ENCODE data around the gene COG5. TPM values are rescaled to one million over a fixed set of nuclear protein-coding genes. Genes with fewer than 3 reads are reported as not detected.

The COG5 gene
- total RNA-seq, 1 donor from 2014 or later, result 49.1 TPM

GRCh38 chr7:107387128-107387527 lies 176.6 kb downstream of the COG5 start:
- no peaks in the 10 kb centered on the region for H3K9me3 ChIP-seq
- no peak overlapping the region for H3K27ac ChIP-seq
- no peak for TF ChIP-seq CTCF (IDR thresholded peaks at IDR 0.05)
- DNase-seq (no peak), ATAC-seq (peak in 1 of 2 donors; percentile 35)
- intact Hi-C loops (cut with DNase I), result no loop called here
- no peaks in the 10 kb centered on the region for H3K36me3 ChIP-seq
- H3K27me3 ChIP-seq (ENCODE audit: low read depth), result no peaks in the 10 kb centered on the region
- peaks cover 14% of the 10 kb centered on the region for H3K4me1 ChIP-seq
- H3K4me3 ChIP-seq, result no peak overlapping the region

GRCh38 chr7:107386548-107387102 lies 177.1 kb downstream of the COG5 start:
- Histone ChIP-seq H3K9me3 (no peaks in the 10 kb centered on the region), H3K27me3 (ENCODE audit: low read depth) (no peaks in the 10 kb centered on the region), H3K4me1 (peaks cover 14% of the 10 kb centered on the region), H3K27ac (no peak overlapping the region), H3K4me3 (no peak overlapping the region), H3K36me3 (no peaks in the 10 kb centered on the region)
- DNase-seq (no peak), ATAC-seq (no peak)
- intact Hi-C loops (cut with DNase I), result no loop called here
- no peak for TF ChIP-seq CTCF (IDR thresholded peaks at IDR 0.05)

GRCh38 chr7:107384025-107384424 lies 179.7 kb downstream of the COG5 start:
- Histone ChIP-seq H3K27me3 (ENCODE audit: low read depth) (no peaks in the 10 kb centered on the region), H3K36me3 (no peaks in the 10 kb centered on the region), H3K4me3 (no peak overlapping the region), H3K4me1 (peaks cover 14% of the 10 kb centered on the region), H3K9me3 (no peaks in the 10 kb centered on the region), H3K27ac (no peak overlapping the region)
- intact Hi-C loops (cut with DNase I), result no loop called here
- ATAC-seq (no peak), DNase-seq (no peak)
- TF ChIP-seq CTCF (IDR thresholded peaks at IDR 0.05), result no peak

GRCh38 chr7:107383203-107383602 lies 180.5 kb downstream of the COG5 start:
- TF ChIP-seq CTCF (IDR thresholded peaks at IDR 0.05), result no peak
- DNase-seq, result no peak
- Histone ChIP-seq H3K9me3 (no peaks in the 10 kb centered on the region), H3K36me3 (no peaks in the 10 kb centered on the region), H3K27ac (no peak overlapping the region), H3K4me3 (no peak overlapping the region), H3K27me3 (ENCODE audit: low read depth) (no peaks in the 10 kb centered on the region), H3K4me1 (peaks cover 14% of the 10 kb centered on the region)
- intact Hi-C loops (cut with DNase I), result no loop called here
- no peak for ATAC-seq

- H3K27me3 ChIP-seq (ENCODE audit: low read depth), result no peaks in the 10 kb centered on the region
- H3K4me3 ChIP-seq, result no peak overlapping the region
- no peaks in the 10 kb centered on the region for H3K4me1 ChIP-seq
- DNase-seq (no peak), ATAC-seq (no peak)
- no peak for TF ChIP-seq CTCF (IDR thresholded peaks at IDR 0.05)
- intact Hi-C loops (cut with DNase I), result no loop called here
- no peaks in the 10 kb centered on the region for H3K9me3 ChIP-seq
- no peak overlapping the region for H3K27ac ChIP-seq
- no peaks in the 10 kb centered on the region for H3K36me3 ChIP-seq
Measured at GRCh38 chr7:107381453-107381852, 182.3 kb downstream of the COG5 start.

- Histone ChIP-seq H3K9me3 (no peaks in the 10 kb centered on the region), H3K36me3 (no peaks in the 10 kb centered on the region), H3K27me3 (ENCODE audit: low read depth) (no peaks in the 10 kb centered on the region), H3K27ac (no peak overlapping the region), H3K4me3 (no peak overlapping the region), H3K4me1 (no peaks in the 10 kb centered on the region)
- intact Hi-C loops (cut with DNase I), result no loop called here
- ATAC-seq (no peak), DNase-seq (no peak)
- TF ChIP-seq CTCF (IDR thresholded peaks at IDR 0.05), result no peak
Measured at GRCh38 chr7:107373354-107373753, 190.4 kb downstream of the COG5 start.
